ENCODE data around the gene CLGN.

CLGN gene

DNA sequence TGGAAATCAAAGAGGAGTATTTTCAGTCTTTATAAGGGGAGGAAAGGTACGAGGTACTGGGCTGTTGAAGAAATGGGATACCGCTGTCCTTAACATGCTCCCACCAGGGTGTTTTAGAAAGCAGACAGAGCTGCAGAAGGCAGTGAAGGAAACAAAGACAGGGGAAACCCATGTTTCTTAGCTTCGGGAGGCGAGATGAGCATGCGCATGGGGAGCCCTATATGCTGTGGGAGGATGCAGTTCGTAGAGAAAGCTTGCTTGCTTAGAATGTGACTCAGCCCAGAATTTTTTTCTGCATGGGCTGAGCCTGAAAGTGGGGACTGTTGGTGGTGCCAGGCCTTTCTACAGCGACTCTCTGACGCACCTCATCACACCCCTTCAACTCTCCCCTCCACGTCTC lies 82.8 kb downstream of the CLGN start:
- Histone ChIP-seq H3K27ac (no peak overlapping the region), H3K9ac (no peak overlapping the region), H3K27me3 (no peaks in the 10 kb centered on the region), H3K4me1 (no peaks in the 10 kb centered on the region), H4K20me1 (no peaks in the 10 kb centered on the region), H3K9me3 (replicated peaks in 1 of 11) (no peaks in the 10 kb centered on the region), H3K4me3 (no peak overlapping the region), H3K36me3 (no peaks in the 10 kb centered on the region), H3K4me2 (no peak overlapping the region)
- no peak for TF ChIP-seq Cebpa-rat (IDR thresholded peaks at IDR 0.05)

GRCh38 chr4:140344101-140344500 lies 83.3 kb downstream of the CLGN start:
- Histone ChIP-seq H4K20me1 (no peaks in the 10 kb centered on the region), H3K9me3 (replicated peaks in 1 of 11) (no peaks in the 10 kb centered on the region), H3K4me2 (no peak overlapping the region), H3K27me3 (no peaks in the 10 kb centered on the region), H3K4me3 (no peak overlapping the region), H3K27ac (no peak overlapping the region), H3K9ac (no peak overlapping the region), H3K4me1 (no peaks in the 10 kb centered on the region), H3K36me3 (no peaks in the 10 kb centered on the region)
- TF ChIP-seq Cebpa-rat (IDR thresholded peaks at IDR 0.05): 0 out of 22 replicates have a peak, but pooled peaks of 1 of the 11 experiments have one; percentile 12

GRCh38 chr4:140343303-140343702 lies 84.1 kb downstream of the CLGN start:
- H3K9me3 ChIP-seq (replicated peaks in 1 of 11): no peaks in the 10 kb centered on the region
- no peaks in the 10 kb centered on the region for H3K36me3 ChIP-seq
- H3K27me3 ChIP-seq: no peaks in the 10 kb centered on the region
- H3K9ac ChIP-seq: no peak overlapping the region
- no peaks in the 10 kb centered on the region for H3K4me1 ChIP-seq
- H3K4me2 ChIP-seq: no peak overlapping the region
- no peak overlapping the region for H3K27ac ChIP-seq
- H4K20me1 ChIP-seq: no peaks in the 10 kb centered on the region
- no peak for TF ChIP-seq Cebpa-rat (IDR thresholded peaks at IDR 0.05)
- no peak overlapping the region for H3K4me3 ChIP-seq

- no peaks in the 10 kb centered on the region for H3K9me3 ChIP-seq (replicated peaks in 1 of 11)
- TF ChIP-seq Cebpa-rat (IDR thresholded peaks at IDR 0.05): no peak
- no peaks in the 10 kb centered on the region for H4K20me1 ChIP-seq
- no peak overlapping the region for H3K4me3 ChIP-seq
- H3K9ac ChIP-seq: no peak overlapping the region
- H3K27me3 ChIP-seq: no peaks in the 10 kb centered on the region
- no peaks in the 10 kb centered on the region for H3K4me1 ChIP-seq
- H3K4me2 ChIP-seq: no peak overlapping the region
- no peaks in the 10 kb centered on the region for H3K36me3 ChIP-seq
- H3K27ac ChIP-seq: no peak overlapping the region
Measured at GRCh38 chr4:140342620-140343019, 84.8 kb downstream of the CLGN start.
